ENCODE data around the gene MYPN. TPM values are rescaled to one million over a fixed set of nuclear protein-coding genes. Genes with fewer than 3 reads are reported as not detected.
A peak's percentile ranks its signal among the peaks of the same experiment; 100 is the strongest.
"Not testable (repeated sequence)": the region's sequence is repeated elsewhere in the genome, so short reads cannot be mapped to it uniquely, and the experiment has no call there.

The MYPN gene
- total RNA-seq, 4 donors from 2014 or later, result 118 to 342 (median 193) TPM

DNA sequence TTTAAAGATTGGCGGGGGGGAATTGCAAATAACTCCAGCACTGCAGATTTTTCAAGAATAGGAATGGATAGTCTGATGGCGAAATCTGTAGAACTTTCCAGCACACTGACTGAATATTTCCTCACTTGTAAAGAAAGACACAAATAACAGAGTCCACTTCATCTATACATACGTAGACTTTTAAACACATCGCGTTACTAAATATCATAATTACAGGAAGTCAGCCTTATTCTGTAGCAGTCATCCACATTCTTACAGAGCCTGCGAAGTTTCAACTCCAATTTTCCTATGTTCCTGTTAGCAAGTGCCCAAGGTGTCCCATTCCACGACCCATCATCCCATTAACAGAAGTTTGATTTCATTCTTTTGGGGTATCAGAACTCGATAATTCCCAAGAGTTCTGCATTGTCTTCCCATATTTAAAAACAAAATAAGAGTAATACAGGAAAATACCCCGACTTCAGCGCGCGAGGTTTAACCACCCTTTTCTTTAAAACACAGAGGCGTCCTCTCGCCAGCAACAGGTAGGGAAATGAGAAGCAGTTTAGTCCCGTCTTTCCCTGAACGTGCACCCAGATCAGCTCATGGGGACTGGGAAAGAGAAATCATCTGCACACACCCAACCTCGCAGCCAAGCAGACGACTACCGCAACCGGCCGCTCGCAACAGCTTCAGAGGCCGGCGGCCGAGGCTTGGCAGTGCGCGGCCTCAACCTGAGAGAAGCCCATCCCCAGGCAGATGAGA, 35.1 kb upstream of the MYPN start:
- intact Hi-C loops (cut with DNase I; ENCODE audit: low total_unique reads), result loop anchor here (2.0 to 10.0 kb wide), 4 partner anchors 225 to 409 kb away; partner anchors contain the start of genes HNRNPH3, PBLD and RUFY2
- in situ Hi-C loops (cut with MboI; ENCODE audit: low sequenced_read_pairs in 4 of 4), result loop anchor here in 3 of 4 donors (10.0 to 25.0 kb wide), 5 partner anchors 187 to 263 kb away; partner anchors contain the start of genes SIRT1 (in 2 of the 3), HNRNPH3 (in 1 of the 3) and PBLD (in 1 of the 3)
- ATAC-seq (peak; percentile 52 to 55), DNase-seq (no peak)
- peak overlapping the region; percentile 94 to 99 (median 99) for H3K27ac ChIP-seq
- H3K27me3 ChIP-seq, result no peaks in the 10 kb centered on the region
- no peaks in the 10 kb centered on the region for H3K9me3 ChIP-seq
- H3K4me3 ChIP-seq, result peak overlapping the region; percentile 87 to 100 (median 96)
- H3K4me1 ChIP-seq, result peaks cover 39 to 40% of the 10 kb centered on the region in 2 donors
- no peaks in the 10 kb centered on the region for H3K36me3 ChIP-seq
- no peak for TF ChIP-seq POLR2A (IDR thresholded peaks at IDR 0.05)
- TF ChIP-seq, protein P1, sequence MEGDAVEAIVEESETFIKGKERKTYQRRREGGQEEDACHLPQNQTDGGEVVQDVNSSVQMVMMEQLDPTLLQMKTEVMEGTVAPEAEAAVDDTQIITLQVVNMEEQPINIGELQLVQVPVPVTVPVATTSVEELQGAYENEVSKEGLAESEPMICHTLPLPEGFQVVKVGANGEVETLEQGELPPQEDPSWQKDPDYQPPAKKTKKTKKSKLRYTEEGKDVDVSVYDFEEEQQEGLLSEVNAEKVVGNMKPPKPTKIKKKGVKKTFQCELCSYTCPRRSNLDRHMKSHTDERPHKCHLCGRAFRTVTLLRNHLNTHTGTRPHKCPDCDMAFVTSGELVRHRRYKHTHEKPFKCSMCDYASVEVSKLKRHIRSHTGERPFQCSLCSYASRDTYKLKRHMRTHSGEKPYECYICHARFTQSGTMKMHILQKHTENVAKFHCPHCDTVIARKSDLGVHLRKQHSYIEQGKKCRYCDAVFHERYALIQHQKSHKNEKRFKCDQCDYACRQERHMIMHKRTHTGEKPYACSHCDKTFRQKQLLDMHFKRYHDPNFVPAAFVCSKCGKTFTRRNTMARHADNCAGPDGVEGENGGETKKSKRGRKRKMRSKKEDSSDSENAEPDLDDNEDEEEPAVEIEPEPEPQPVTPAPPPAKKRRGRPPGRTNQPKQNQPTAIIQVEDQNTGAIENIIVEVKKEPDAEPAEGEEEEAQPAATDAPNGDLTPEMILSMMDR (IDR thresholded peaks at IDR 0.05 in 4 of 5, conservative IDR thresholded peaks at IDR 0.05 in 1 of 5), result no peak

DNA sequence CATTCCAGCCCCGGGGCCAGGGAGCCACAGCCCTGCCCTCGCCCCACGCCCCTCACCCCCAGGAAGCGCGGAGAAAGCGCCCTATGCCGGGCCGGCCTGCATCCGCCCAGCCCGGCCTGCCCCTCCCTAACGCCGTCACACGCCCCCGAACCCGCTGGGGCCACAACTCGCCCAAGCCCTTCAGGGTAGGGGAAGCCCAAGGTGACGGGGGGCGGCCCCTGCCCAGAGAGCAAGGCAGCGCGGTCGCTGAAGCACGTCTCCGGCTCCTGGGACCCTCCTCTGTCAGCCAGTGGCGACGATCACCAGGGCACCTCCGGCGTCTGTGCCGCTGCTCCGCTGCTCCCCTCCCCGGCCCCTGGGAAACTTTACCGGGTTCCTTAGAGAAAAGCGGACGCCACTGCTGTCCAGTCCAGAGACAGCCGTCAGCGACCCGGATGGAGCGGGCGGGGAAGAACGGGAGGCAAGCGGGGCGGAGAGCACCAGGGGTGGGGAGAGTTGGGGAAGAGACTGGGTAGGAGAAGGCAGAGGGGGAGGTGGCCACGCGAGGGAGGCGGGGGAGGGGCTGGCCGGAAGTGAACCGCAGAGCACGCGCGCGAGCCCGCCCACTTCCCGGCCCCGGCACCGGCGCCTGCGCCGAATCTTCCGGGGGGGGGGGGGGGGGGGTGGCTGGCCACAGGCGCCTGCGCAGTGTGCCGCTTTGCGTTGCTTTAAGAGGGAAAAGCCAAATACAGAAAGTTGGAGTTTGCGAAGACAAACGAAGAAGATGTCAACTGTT, 34.3 kb upstream of the MYPN start, which contains the start of gene HERC4:
TSS of gene HERC4 (minus strand) at position 509 of the 775 bp plus-strand sequence. CDS start 2,175 bp downstream, outside the sequence.
- TF ChIP-seq, protein P1 (IDR thresholded peaks at IDR 0.05 in 4 of 5, conservative IDR thresholded peaks at IDR 0.05 in 1 of 5), result peak in 1 of 5 experiments; percentile 4
- peak; percentile 88 to 90 for TF ChIP-seq POLR2A (IDR thresholded peaks at IDR 0.05)
- Histone ChIP-seq H3K36me3 (no peaks in the 10 kb centered on the region), H3K4me1 (peaks cover 32 to 42% of the 10 kb centered on the region in 2 donors), H3K9me3 (no peaks in the 10 kb centered on the region), H3K27me3 (no peaks in the 10 kb centered on the region), H3K27ac (peak within 1 kb of the TSS; percentile 94 to 99 (median 99)), H3K4me3 (peak within 1 kb of the TSS; percentile 87 to 100 (median 96))
- in situ Hi-C loops (cut with MboI; ENCODE audit: low sequenced_read_pairs in 4 of 4) (loop anchor here in 3 of 4 donors (10.0 to 25.0 kb wide), 5 partner anchors 188 to 262 kb away; partner anchors contain the start of genes SIRT1 (in 2 of the 3), HNRNPH3 (in 1 of the 3) and PBLD (in 1 of the 3)), intact Hi-C loops (cut with DNase I; ENCODE audit: low total_unique reads) (loop anchor here (1.0 to 10.0 kb wide), 5 partner anchors 191 to 410 kb away; partner anchors contain the start of genes HNRNPH3, PBLD, RUFY2 and SIRT1)
- peak; percentile 94 for DNase-seq
- ATAC-seq, result peak; percentile 92 to 96

DNA sequence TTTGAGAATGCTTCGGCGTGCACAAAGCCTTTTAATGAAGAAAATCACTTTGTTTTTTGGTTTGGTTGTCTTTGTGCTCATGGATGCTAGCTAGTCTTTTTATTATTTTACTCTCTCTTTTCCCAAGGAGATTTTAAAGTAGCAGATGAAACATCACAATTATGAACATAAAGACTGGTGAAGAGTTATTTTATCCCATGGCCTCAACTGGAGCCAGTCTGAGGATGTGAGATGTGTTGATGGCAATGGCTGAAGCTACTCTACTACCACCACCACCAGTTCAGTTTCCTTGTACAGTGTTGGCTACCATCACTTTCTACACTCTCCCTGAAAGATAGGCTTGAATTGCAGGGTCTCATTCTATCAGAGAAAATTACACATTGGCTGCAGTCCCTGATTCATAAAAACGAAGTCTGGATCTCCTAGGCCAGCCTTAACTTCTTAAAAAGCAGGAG, 33.7 kb upstream of the MYPN start:
- intact Hi-C loops (cut with DNase I; ENCODE audit: low total_unique reads) (loop anchor here (1.0 to 10.0 kb wide), 5 partner anchors 191 to 411 kb away; partner anchors contain the start of genes HNRNPH3, PBLD, RUFY2 and SIRT1), in situ Hi-C loops (cut with MboI; ENCODE audit: low sequenced_read_pairs in 4 of 4) (loop anchor here in 3 of 4 donors (10.0 kb wide), 3 partner anchors 191 to 249 kb away; partner anchors contain the start of gene SIRT1 (in 1 of the 3))
- Histone ChIP-seq H3K36me3 (no peaks in the 10 kb centered on the region), H3K9me3 (no peaks in the 10 kb centered on the region), H3K4me1 (peaks cover 32 to 41% of the 10 kb centered on the region in 2 donors), H3K4me3 (peak overlapping the region; percentile 41 to 100 (median 64)), H3K27ac (peak overlapping the region; percentile 94 to 99 (median 99)), H3K27me3 (no peaks in the 10 kb centered on the region)
- TF ChIP-seq, protein P1 (IDR thresholded peaks at IDR 0.05 in 4 of 5, conservative IDR thresholded peaks at IDR 0.05 in 1 of 5), result no peak
- no peak for TF ChIP-seq POLR2A (IDR thresholded peaks at IDR 0.05)
- ATAC-seq (no peak), DNase-seq (no peak)

DNA sequence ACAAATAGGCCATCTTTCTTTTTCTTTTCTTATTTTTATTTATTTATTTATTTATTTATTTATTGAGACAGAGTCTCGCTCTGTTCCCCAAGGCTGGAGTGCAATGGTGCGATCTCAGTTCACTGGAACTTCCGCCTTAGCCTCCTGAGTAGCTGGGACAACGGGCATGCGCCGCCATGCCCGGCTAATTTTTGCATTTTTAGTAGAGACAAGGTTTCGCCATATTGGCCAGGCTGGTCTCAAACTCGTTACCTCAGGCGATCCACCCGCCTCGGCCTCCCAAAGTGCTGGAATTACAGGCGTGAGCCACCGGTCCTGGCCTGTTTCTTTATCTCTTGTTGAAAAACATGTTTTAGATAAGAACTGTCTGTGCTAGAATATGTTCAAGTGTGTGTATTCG, 33.2 kb upstream of the MYPN start:
- in situ Hi-C loops (cut with MboI; ENCODE audit: low sequenced_read_pairs in 4 of 4), result loop anchor here in 3 of 4 donors (10.0 kb wide), 3 partner anchors 191 to 249 kb away; partner anchors contain the start of gene SIRT1 (in 1 of the 3)
- H3K36me3 ChIP-seq, H3K27ac ChIP-seq, DNase-seq, H3K4me3 ChIP-seq, ATAC-seq, H3K9me3 ChIP-seq, H3K27me3 ChIP-seq: not testable (repeated sequence)
- intact Hi-C loops (cut with DNase I; ENCODE audit: low total_unique reads), result loop anchor here (10.0 kb wide), 1 partner anchor 411 kb away; no protein-coding TSS in a partner anchor
- H3K4me1 ChIP-seq, result peaks cover 32 to 36% of the 10 kb centered on the region in 2 donors

Data from gastrocnemius medialis (tissue), 4 donors.